ENCODE measurements around the gene PM20D2.

PM20D2 gene

DNA sequence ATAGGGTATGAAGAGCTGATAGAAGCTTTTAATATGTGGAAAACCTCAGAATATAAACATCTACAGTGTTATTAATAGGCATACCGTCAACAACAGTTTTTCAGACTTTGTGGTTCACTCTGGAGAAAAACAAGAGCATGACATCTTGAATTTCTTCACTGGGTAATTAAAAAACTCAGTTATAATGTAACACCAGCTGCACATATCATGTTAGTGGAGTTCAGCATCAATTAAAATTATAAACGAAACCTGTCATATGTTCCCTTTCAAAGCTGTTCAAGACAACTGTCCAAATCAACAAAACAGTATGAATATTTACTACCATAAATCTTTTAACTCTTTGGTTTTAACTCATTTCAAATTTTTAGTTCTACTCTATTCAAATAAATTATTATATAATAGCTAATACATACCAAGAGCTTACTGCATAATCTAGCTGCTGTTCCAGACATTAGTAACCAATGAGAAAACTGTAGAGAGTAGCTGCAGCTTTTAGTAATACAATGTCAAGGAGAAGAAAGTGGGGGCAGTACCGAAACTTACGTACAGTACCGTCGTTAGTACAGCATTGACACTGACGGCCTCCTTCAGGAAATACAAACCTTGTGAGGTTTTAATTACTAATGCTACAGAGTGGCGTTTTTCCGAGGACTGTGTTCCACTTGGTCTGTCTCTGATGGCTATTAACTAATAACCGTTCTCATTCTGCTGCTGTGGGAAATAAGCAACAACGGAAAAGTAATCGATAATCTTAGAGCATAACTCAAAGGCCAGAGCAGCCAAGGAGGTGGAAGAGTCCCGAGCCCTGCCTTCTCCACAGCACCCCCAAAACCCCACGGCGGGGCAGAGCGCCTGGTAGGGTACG is 532 bp upstream of the PM20D2 start:
- no peak for DNase-seq

DNA sequence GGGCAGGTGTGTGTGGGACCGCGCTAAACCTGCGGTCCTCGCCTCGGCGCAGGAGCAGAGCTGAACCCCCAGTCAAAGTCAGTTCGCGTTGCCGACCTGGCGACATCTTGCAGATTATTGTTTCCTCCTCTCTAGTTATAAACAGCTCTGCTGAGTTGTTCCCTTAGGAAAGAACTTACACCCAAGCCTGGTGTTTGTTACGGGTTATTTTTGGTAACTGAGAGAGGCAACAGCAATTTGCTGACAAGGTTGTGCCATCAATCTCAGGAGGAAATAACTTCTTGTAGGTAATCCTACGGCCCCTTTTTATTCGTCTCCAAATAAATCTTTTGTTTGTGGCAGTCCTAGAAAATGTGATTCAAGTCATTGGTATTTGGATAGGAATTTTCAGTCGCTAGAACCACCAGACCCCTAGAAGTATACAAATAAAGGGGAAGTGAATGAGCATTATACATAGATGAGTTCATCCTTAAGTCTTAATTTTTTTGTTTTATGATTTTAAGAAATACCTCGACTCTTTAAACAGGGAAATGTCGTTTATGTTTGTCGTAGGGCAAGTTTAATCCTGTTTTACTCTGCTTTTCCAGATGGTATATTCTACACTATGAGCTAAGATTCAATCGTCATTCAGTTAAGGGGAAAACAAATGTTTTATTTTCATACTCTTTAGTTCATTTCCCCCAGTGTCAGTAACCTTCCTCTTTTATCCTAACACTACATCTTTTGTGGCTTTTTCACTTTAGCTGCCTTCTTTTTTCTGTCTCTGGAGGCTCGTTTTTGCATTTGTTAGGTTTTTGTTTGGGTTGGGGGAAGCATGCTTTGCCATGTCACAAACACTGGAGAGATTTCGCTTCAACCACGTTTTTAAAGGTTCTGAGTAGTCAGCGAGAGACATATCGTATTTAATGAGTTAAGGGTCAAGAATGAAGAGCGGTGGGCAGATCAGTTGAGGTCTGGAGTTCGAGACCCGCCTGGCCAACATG is 1.2 kb downstream of the PM20D2 start:
- peak; percentile 36 for DNase-seq

DNA sequence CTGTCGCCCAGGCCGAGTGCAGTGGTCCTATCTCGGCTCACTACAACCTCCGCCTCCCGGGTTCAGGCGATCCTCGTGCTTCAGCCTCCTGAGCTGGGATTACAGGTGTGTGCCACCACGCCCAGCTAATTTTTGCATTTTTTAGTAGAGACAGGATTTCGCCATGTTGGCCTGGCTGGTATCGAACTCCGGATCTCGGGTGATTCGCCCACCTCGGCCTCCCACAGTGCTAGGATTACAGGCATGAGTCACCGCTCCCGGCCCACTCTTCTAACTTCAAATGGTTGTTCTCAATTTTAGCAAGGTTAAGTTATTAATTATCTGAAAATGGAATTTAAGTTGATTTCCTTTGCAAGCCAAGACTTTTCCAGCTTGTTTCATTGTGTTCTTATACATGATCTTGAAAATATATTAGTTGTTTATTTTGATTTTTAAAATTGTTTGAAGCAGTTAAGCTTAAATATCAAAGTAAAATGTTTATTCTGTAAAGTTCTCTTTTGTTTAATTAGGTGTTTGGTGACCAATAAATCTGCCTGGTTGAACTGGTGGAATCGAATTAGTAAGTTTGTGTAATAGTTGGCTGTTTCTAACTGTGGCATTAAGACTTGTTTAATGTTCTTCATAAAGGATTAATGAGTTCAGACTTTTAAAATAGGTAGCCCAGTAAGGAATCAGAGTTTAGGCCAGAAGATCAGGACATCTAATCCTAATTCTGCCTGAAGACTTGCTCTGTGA is 2.3 kb downstream of the PM20D2 start:
- DNase-seq = peak; percentile 42

DNA sequence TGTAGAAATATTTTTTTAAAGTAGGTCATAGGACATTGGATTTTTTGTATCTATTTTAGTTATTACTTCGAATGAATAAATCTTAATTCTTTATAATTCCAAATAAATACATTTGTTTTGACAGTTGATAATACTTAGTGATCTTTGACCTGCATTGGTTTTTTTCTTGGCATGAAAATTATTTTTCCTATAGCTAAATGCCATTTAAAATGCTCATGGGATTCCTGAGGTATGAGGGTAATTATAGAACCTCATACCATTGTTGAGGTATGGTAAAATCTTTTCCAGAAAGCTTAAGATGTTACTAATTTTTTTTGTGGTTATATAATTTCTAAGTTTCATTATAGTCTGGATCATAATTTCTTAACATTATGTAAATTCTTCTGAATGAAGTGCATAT is 8.3 kb downstream of the PM20D2 start:
- no peak for DNase-seq

DNA sequence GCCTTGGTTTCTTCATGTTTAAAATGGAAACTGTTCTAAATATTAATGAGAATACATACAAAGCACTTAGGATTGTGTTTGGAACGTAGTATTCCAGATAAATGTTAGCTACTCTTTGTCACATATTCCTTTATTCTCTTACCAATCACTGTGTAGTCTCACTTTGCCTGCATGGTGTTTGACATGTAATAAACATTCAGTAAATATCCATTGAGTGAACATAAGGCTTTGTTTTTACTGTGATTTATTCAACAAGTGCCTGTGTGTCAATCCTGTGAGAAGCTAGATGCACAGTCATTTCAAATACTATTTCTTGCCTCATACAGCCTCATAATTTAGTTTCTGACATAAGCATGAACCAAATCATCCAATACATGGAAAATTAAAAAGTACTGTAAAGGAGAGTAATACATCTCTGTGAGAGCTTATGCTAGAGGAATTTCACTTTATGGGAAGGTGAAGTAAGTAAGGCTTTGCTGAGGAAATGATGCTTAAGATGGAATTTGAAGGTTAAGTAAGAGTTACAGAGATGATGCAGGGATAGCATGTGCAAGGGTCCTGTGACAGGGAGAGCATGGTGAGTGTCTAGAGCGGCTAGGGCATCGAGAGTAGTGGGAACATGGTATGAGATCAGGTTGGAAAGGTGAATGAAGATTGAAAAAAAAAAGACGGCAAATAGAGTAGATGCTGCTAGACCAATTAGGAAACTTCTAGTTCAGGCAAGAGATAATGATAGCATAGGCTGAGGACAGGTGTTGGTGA is 14.7 kb downstream of the PM20D2 start:
- DNase-seq = no peak

DNA sequence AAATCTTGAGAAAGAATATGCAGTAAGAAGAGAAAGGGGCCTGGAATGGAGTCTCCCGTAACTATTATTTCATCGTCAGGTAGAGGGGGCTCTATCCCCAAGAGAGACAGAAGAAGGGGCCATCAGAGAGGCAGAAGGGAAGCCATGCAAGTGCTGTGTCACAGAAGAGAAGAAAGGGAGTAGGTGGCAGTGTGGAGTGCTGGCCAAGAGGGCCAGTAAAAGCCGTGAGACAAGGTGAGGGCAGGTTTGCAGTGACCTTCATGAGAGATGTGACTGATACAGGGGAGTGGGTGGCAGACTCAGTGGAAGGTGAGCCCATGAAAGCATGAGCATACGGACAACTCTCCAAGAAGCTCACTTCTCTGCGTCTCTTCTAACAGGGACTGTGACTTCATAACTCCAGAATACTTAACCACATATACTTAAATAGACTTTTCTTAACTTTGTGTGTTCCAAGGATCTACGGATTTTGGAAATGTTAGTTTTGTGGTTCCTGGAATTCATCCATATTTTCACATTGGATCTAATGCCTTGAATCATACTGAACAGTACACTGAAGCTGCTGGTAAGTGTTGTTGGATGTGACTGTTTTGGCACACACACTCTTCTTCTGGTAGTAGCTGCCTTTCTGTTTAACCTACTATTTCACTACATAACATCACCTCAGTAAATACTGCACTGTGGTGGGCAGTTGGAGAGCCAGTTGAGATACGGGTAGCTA is 15.6 kb downstream of the PM20D2 start:
- DNase-seq = no peak

DNA sequence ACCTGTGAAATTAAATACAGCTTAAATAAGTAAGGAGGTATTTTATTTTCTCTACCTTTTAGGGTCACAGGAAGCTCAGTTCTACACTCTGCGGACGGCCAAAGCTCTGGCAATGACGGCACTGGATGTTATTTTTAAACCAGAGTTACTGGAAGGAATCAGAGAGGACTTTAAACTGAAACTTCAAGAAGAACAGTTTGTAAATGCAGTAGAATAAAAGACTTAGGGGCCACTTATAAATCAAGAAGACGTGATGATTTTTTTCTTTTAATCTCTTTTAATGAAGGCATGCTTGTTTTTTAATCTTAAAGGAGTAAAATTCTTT is 16.2 kb downstream of the PM20D2 start:
- DNase-seq = no peak

DNA sequence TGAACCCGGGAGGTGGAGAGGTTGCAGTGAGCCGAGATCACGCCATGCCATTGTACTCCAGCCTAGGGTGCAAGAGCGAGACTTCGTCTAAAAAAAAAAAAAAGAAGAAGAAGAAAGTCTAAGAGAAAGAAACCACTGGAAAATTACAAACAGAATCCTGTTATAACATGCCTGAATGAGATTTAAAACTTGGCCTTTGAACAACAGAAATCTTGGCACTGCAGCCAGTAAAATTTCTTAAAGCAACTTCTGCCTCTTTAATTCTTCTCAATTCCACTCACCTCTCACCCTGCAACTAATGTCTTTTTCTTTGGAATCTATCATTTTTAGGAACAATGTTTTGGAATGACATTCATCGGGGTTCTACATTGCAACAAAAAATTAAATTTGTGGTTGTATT is 26.3 kb downstream of the PM20D2 start:
- DNase-seq = no peak

DNA sequence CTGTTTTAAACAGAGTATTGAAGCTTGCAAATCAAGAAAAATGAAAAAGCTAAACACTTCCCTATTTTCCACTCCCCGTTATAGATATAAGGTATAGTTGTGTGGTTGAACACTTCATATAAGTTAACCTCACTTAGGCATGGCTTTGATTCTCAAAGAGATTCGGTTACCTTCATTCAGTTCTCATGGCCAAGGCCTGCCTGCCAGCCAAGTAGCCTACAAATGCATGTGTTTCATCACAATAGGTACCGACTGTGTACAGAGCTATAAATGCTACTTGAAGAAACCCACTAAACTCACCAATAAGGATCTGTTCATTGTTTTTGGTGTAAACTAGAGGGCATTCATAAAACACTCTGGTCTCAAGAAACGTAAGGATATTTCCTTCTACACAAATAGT is 27.8 kb downstream of the PM20D2 start:
- DNase-seq = no peak

DNA sequence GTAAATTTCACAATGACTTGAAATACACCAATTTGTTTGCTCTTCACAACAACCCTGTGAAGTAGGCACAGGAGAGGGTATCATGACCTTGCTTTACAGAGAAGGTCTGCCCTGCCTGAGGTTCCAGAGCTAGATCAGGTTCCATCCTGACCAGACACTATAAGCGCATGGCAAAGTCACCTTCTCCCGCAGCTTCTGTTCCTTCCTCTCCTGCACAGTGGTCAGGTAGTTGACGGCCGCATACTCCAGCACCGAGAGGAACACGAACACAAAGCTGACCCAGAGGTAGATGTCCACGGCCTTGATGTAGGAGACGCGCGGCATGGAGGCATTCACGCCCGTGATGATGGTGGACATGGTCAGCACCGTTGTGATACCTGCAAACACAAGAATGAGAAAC is 34.3 kb downstream of the PM20D2 start:
- DNase-seq = no peak

DNA sequence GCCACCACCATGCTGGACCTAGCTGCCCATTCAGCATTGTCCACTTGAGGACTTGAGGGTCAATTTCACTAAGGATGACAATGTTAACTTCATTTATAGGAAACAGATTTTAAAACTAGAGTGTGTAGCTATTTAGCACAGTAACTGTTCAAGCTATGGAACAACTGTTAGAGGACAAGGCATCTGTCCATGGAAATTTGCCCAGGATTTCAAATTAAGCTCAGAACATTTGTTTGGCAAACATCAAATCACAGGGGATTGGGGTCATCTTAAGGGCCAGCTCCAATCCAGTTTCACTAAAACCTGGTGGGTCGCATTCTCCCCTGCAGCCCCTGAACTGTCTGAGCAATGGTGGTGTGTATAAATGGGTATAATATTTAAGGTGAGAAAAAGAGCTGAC is 35.1 kb downstream of the PM20D2 start:
- no peak for DNase-seq

DNA sequence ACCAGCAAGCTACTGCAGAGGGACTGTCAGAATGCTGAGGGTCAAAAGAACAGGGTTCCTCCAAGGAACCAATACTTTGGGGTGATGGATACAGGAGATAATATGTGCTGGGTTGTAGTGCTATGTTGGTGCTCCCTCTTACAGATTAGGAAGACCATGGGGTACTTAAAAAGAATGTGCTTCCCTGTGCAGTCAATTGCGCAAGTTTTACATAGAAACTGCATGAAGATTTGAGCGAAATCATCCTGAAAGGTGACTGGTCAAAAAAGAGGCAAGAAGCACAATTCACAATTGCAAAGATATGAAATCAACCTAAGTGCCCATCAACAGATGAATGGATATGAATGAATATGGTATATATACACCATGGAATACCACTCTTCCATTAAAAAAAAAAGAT is 37.4 kb downstream of the PM20D2 start:
- DNase-seq = no peak

DNA sequence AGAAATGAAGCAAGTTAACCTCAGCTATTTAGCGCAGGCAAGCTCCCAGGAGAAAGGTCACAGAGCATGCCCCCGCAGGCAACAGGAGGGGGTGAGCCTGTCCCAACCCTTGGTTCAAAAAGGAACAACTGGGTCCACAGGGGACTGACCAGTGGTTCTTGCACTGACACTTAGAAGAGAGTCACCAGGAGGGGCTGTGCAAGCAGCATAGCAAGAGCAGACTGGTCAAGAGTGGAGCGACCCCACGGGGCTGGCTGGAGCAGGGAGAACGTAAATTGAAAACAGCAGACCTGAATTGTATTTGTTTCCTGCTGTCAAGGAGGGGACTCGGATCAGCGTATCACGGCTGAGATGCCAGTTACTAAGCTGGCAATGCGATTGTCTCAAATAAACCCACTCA is 38.5 kb downstream of the PM20D2 start:
- DNase-seq = no peak

DNA sequence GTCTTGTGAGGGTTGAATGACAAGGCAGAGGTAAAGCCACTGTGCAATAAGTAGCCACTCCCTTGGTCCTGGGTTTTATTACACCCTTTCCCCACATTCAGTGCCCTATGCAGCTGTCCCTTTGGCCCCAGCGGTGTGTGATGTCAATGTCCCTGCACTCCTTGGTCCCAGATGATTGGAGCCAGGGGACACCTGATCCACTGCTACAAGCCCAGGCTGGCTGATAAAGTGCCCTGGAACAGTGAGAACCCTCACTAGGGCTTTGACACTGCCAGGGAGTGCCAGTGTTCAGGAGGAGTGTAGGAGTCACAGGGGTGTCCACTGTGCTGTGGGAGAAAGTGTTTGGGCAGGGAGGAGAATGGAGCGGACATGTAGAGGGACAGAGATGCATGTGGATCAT is 40.9 kb downstream of the PM20D2 start:
- DNase-seq = no peak

DNA sequence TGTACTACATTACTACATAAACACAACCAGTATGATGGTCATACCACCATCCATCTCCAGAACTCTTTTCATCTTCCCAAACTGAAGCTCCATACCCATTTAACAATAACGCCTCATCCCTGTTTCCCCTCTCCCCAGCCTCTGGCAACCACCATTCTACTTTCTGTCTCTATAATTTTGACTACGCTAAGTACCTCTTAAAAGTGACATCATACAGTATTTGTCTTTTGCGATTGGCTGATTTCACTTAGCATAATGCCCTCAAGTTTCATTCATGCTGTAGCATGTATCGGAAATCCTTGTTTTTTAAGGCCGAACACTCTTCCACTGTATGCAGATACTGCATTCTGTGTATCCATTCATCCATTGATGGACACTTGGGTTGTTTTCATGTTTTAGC is 41.6 kb downstream of the PM20D2 start:
- DNase-seq = no peak

DNA sequence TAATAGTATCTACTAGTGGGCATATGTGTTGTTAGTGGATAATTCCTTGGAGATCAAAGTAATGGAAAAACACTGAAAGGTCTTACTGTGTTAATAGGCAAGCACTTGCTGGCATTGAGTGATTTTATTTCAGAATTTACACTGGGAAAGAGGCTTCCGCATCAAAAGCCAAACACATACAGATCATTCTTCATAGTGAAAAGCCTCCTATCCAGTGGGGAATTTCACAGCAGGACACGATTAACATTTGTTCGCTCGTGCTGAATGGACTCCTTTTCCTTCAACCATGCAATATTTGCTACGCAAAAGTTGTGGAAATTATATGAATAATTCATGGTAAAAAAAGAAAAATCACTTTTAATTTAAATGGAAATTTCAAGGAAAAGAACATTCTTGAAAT is 44.9 kb downstream of the PM20D2 start:
- no peak for DNase-seq

DNA sequence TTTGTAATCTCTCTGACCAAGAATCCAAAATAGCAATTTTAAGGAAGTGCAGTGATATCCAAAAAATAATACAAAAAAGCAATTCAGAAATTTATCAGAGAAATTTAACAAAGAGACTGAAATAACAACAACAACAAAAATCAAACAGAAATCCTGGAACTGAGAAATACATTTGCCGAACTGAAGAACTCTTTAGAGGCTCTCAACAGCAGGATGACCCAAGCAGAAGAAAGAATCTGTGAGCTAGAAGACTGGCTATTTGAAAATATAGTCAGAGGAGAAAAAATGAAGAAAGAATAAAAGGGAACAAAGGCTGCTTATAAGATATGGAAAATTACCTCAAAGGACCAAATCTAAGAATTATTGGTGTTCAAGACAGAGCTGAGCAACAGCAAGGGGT is 48.7 kb downstream of the PM20D2 start:
- no peak for DNase-seq

DNA sequence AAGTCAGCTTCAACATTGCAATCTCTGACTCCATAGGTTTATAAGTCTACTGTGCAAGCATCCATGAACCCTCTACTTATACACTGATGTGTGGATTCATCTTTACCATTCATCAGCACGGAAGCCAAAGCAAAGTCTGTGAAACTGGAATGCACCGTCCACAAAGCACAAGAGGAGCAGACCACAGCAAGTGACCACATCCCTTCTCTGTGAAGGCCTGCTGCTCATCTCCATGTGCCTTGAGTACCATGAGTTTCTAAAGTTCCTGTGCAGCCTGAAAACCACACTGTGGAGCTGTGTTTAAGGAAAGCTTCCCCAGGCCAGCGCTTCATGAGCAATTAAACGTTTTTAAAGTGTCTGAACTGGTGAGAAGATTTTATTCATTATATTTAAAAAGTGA is 51.3 kb downstream of the PM20D2 start:
- no peak for DNase-seq

DNA sequence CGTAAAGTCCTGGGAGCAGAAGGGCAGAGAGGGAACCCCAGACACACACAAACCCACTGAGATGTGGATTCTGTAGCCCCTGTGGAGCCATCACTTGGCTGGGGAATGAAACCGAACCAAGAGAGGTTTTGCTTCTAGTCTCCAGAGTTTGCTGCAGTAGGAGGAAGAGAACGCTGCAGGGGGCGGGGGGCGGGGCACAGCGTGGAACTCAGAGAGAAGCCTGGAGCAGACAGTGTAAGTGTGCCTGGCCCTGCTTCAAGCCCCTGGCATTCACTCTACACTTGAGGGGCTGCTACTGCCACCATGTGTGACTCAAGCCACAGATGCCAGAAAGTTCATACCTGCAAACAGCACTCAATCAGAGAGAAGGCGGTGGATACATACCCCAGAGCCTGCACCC is 52.4 kb downstream of the PM20D2 start:
- DNase-seq = no peak

DNA sequence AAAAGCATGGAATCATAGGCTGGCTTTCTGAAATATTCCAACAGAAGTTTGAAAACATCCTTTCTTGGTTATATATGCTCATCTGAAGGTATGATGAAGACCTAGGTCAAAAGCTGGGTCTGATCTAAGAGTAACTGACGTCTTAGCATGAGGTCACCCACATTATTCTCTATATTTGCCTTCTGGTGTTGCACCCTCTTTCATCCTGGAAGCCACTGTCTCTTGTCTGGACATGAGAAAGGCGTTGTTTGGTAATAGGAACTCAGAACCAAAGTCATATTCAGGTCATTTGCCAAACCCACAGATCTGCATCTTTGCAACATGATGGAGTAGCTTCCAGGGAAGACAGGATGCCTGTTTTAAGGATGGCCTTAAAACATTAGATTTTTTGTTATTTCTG is 53.7 kb downstream of the PM20D2 start:
- DNase-seq = no peak

DNA sequence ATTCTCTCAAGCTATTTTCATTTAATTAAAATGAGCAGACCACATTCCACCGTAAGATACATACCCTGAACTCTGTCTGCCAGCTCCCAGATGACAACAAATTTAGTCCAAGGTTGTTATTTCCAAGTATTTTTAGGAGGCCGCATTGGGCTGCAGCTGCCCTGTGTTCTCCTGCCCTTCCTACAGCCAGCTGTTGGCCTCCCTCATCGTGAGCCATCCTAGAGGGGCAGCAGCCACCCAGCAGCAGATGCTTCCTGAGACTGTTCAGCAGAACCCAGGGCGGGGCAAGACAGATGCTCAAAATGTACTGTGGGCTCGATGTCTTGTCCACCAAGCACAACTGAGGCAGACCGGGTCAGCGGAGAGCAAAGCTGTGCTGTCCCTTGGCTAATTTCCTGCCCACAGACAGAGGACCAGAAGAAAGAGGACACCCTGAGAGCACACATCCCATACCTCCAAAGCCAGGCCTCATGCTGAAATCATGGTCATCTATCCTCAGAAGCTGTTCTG is 54.9 kb downstream of the PM20D2 start:
- DNase-seq = no peak

DNA sequence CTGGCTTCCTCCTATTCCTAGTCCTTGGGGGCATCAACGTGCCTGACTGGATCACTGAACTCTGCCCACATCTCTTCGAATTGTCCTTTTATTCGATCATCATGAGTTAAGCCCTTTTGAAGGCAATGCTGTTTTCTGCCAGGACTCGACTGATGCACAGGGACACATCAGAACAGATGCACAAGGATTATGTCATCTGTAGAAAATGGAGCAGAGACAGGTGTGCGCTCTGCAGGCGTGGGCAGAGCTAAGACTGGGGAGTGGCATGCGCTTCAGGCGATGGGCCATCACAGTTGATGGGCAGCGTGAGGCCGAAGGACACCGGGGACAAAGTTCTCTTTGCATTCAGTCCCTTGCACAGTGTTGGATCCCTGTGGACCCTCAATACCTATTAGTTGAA is 58.2 kb downstream of the PM20D2 start:
- no peak for DNase-seq

Measured in stimulated activated CD4-positive, alpha-beta T cell treated with anti-CD3 and anti-CD28 coated beads, Interleukin-4, amount 100 ng/mL, for 1 hour (primary cell).